Brain microvascular endothelial cell (primary cell): Measurements from ENCODE around the gene CLRN2.

Source experiments
- DNase-seq: peaks from one replicate; pipeline ENCODE4 v3.0.0-alpha.2; 2020
- H3K27ac ChIP-seq: fragments of 250-450 bp; sonication (Bioruptor Pico); 2 replicates; pipeline ENCODE4 v1.5.1; 2020; ENCODE audit warnings: mild to moderate bottlenecking, moderate library complexity
- H3K27me3 ChIP-seq: fragments of 250-450 bp; sonication (Bioruptor Pico); replicated peaks from 2 replicates; pipeline ENCODE4 v1.5.1; 2020; ENCODE audit warnings: mild to moderate bottlenecking
- H3K36me3 ChIP-seq: fragments of 250-450 bp; sonication (Bioruptor Pico); replicated peaks from 2 replicates; pipeline ENCODE4 v1.5.1; 2020; ENCODE audit warnings: mild to moderate bottlenecking
- H3K4me3 ChIP-seq: 2 replicates; pipeline ENCODE4 v1.5.1; 2011; ENCODE audit warnings: low read depth, mild to moderate bottlenecking, control low read depth, low read length, moderate library complexity
- CTCF ChIP-seq: IDR thresholded peaks from 2 replicates; pipeline ENCODE4 v1.5.1; 2011; ENCODE audit warnings: low read depth, mild to moderate bottlenecking, moderate library complexity, low read length, control low read depth, inconsistent platforms; ENCODE audit errors: missing control alignments
- in situ Hi-C: cut with HindIII; loops from 2 replicates; pipeline ENCODE4 v1.10.0; 2017; ENCODE audit warnings: low sequenced_read_pairs, low pct_ligation_motif_present

Gene CLRN2

GRCh38 chr4:17514865-17515264 is at the start of gene CLRN2:
CLRN2 (plus strand) TSS chr4:17515165; CDS start chr4:17515267, 102 bp downstream.
- in situ Hi-C loops: no loop called here
- no peak for DNase-seq
- H3K27ac ChIP-seq: no peak within 1 kb of the TSS
- H3K36me3 ChIP-seq: no peaks in the 10 kb centered on the region
- TF ChIP-seq CTCF: no peak
- H3K27me3 ChIP-seq: peaks cover 12% of the 10 kb centered on the region
- H3K4me3 ChIP-seq: no peak within 1 kb of the TSS

- Histone ChIP-seq H3K4me3 (no peak overlapping the region), H3K27ac (no peak overlapping the region), H3K27me3 (no peaks in the 10 kb centered on the region), H3K36me3 (no peaks in the 10 kb centered on the region)
- DNase-seq: peak; percentile 20
- in situ Hi-C loops: no loop called here
- TF ChIP-seq CTCF: peak; percentile 41
Observed at GRCh38 chr4:17468619-17469221, 46.2 kb upstream of the CLRN2 start.

GRCh38 chr4:17469931-17470674 is 44.9 kb upstream of the CLRN2 start:
- peak; percentile 5 for DNase-seq
- in situ Hi-C loops: no loop called here
- no peak overlapping the region for H3K4me3 ChIP-seq
- TF ChIP-seq CTCF: no peak
- no peak overlapping the region for H3K27ac ChIP-seq
- H3K36me3 ChIP-seq: no peaks in the 10 kb centered on the region
- no peaks in the 10 kb centered on the region for H3K27me3 ChIP-seq

- DNase-seq: no peak
- in situ Hi-C loops: no loop called here
Observed at GRCh38 chr4:17475481-17475880, 39.5 kb upstream of the CLRN2 start.

GRCh38 chr4:17476853-17477252 is 38.1 kb upstream of the CLRN2 start:
- TF ChIP-seq CTCF: no peak
- Histone ChIP-seq H3K27ac (no peak overlapping the region), H3K27me3 (no peaks in the 10 kb centered on the region), H3K4me3 (no peak overlapping the region), H3K36me3 (no peaks in the 10 kb centered on the region)
- no peak for DNase-seq
- in situ Hi-C loops: no loop called here

More at GRCh38 chr4:17475481-17475880, 39.5 kb upstream of the CLRN2 start:
- no peaks in the 10 kb centered on the region for H3K27me3 ChIP-seq
- H3K4me3 ChIP-seq: no peak overlapping the region
- H3K27ac ChIP-seq: no peak overlapping the region
- no peak for TF ChIP-seq CTCF
- no peaks in the 10 kb centered on the region for H3K36me3 ChIP-seq
